ENCODE measurements around the gene FBXO17. TPM values are rescaled to one million over a fixed set of nuclear protein-coding genes. Genes with fewer than 3 reads are reported as not detected.
A peak's percentile ranks its signal among the peaks of the same experiment; 100 is the strongest.

FBXO17 gene
- total RNA-seq, 1 donor from 2014 or later = 24.1 TPM

GRCh38 chr19:38917921-38918491 lies 57.5 kb downstream of the FBXO17 start:
- H3K9me3 Mint-ChIP-seq (ENCODE audit: low read depth) = no peaks in the 10 kb centered on the region
- no peak overlapping the region for H3K4me3 Mint-ChIP-seq (ENCODE audit: low read depth)
- peak overlapping the region; percentile 77 for H3K27ac Mint-ChIP-seq
- H3K27me3 Mint-ChIP-seq = no peaks in the 10 kb centered on the region
- H3K36me3 Mint-ChIP-seq (ENCODE audit: insufficient read depth) = peaks cover 12% of the 10 kb centered on the region
- peak; percentile 18 for TF ChIP-seq CTCF (IDR thresholded peaks at IDR 0.05; ENCODE audit: unreplicated experiment)
- H3K4me1 Mint-ChIP-seq (ENCODE audit: low read depth) = no peaks in the 10 kb centered on the region
- no peak for DNase-seq (ENCODE audit: low spot score, unreplicated experiment)

- peaks cover 2% of the 10 kb centered on the region for H3K27me3 Mint-ChIP-seq
- H3K9me3 Mint-ChIP-seq (ENCODE audit: low read depth) = no peaks in the 10 kb centered on the region
- DNase-seq (ENCODE audit: low spot score, unreplicated experiment) = no peak
- peaks cover 11% of the 10 kb centered on the region for H3K36me3 Mint-ChIP-seq (ENCODE audit: insufficient read depth)
- no peak for TF ChIP-seq CTCF (IDR thresholded peaks at IDR 0.05; ENCODE audit: unreplicated experiment)
- H3K27ac Mint-ChIP-seq = no peak overlapping the region
- H3K4me1 Mint-ChIP-seq (ENCODE audit: low read depth) = no peaks in the 10 kb centered on the region
- H3K4me3 Mint-ChIP-seq (ENCODE audit: low read depth) = no peak overlapping the region
Measured at GRCh38 chr19:38917516-38917915, 58.0 kb downstream of the FBXO17 start.

- peaks cover 3% of the 10 kb centered on the region for H3K27me3 Mint-ChIP-seq
- TF ChIP-seq CTCF (IDR thresholded peaks at IDR 0.05; ENCODE audit: unreplicated experiment) = no peak
- peaks cover 2% of the 10 kb centered on the region for H3K36me3 Mint-ChIP-seq (ENCODE audit: insufficient read depth)
- H3K4me3 Mint-ChIP-seq (ENCODE audit: low read depth) = no peak overlapping the region
- no peaks in the 10 kb centered on the region for H3K4me1 Mint-ChIP-seq (ENCODE audit: low read depth)
- H3K9me3 Mint-ChIP-seq (ENCODE audit: low read depth) = no peaks in the 10 kb centered on the region
- DNase-seq (ENCODE audit: low spot score, unreplicated experiment) = no peak
- no peak overlapping the region for H3K27ac Mint-ChIP-seq
Measured at GRCh38 chr19:38915329-38916321, 59.9 kb downstream of the FBXO17 start.

GRCh38 chr19:38913958-38914357 lies 61.6 kb downstream of the FBXO17 start:
- Mint-ChIP-seq H3K9me3 (ENCODE audit: low read depth) (no peaks in the 10 kb centered on the region), H3K27ac (no peak overlapping the region), H3K4me3 (ENCODE audit: low read depth) (no peak overlapping the region), H3K4me1 (ENCODE audit: low read depth) (no peaks in the 10 kb centered on the region), H3K36me3 (ENCODE audit: insufficient read depth) (peaks cover 2% of the 10 kb centered on the region), H3K27me3 (peaks cover 3% of the 10 kb centered on the region)
- DNase-seq (ENCODE audit: low spot score, unreplicated experiment) = no peak
- TF ChIP-seq CTCF (IDR thresholded peaks at IDR 0.05; ENCODE audit: unreplicated experiment) = no peak

GRCh38 chr19:38912600-38913514 lies 62.7 kb downstream of the FBXO17 start:
- no peak overlapping the region for H3K27ac Mint-ChIP-seq
- H3K27me3 Mint-ChIP-seq = peaks cover 3% of the 10 kb centered on the region
- H3K9me3 Mint-ChIP-seq (ENCODE audit: low read depth) = no peaks in the 10 kb centered on the region
- no peak for TF ChIP-seq CTCF (IDR thresholded peaks at IDR 0.05; ENCODE audit: unreplicated experiment)
- no peaks in the 10 kb centered on the region for H3K4me1 Mint-ChIP-seq (ENCODE audit: low read depth)
- H3K36me3 Mint-ChIP-seq (ENCODE audit: insufficient read depth) = peaks cover 4% of the 10 kb centered on the region
- no peak overlapping the region for H3K4me3 Mint-ChIP-seq (ENCODE audit: low read depth)
- no peak for DNase-seq (ENCODE audit: low spot score, unreplicated experiment)
